ENCODE data around the gene CDH11.

Gene CDH11

GRCh38 chr16:65032387-65032786 is 89.5 kb downstream of the CDH11 start:
- no peak for TF ChIP-seq EZH2 (optimal IDR thresholded peaks at IDR 0.05; ENCODE audit: low read depth, low read length)
- no peak for TF ChIP-seq EZH2phosphoT487 (IDR thresholded peaks at IDR 0.05; ENCODE audit: low read length)
- TF ChIP-seq CTCF (IDR thresholded peaks at IDR 0.05; ENCODE audit: low read length), result no peak
- Histone ChIP-seq H3F3A (ENCODE audit: insufficient read depth, low read length) (no peaks in the 10 kb centered on the region), H3K4me3 (ENCODE audit: low read length) (no peak overlapping the region), H3K4me1 (ENCODE audit: low read length) (no peaks in the 10 kb centered on the region), H3K27me3 (replicated peaks; ENCODE audit: insufficient read depth, low read length) (no peaks in the 10 kb centered on the region), H3K36me3 (replicated peaks; ENCODE audit: insufficient read depth, low read length) (no peaks in the 10 kb centered on the region), H3K9ac (ENCODE audit: low read length) (no peak overlapping the region), H4K20me1 (ENCODE audit: insufficient read depth, low read length) (no peaks in the 10 kb centered on the region), H3K79me2 (ENCODE audit: low read length) (no peaks in the 10 kb centered on the region), H3K4me2 (ENCODE audit: low read depth, low read length) (no peak overlapping the region), H2AFZ (ENCODE audit: low read length) (no peak overlapping the region), H3K9me3 (replicated peaks; ENCODE audit: insufficient read depth, low read length) (no peaks in the 10 kb centered on the region), H3K9me2 (replicated peaks; ENCODE audit: insufficient read depth, low read length) (no peaks in the 10 kb centered on the region), H3K27ac (ENCODE audit: low read length) (no peak overlapping the region)
- no peak for DNase-seq

- H3K27me3 ChIP-seq (replicated peaks; ENCODE audit: insufficient read depth, low read length), result no peaks in the 10 kb centered on the region
- H3K9ac ChIP-seq (ENCODE audit: low read length), result no peak overlapping the region
Observed at GRCh38 chr16:65024767-65025178, 97.1 kb downstream of the CDH11 start.

GRCh38 chr16:65023802-65024201 is 98.1 kb downstream of the CDH11 start:
- DNase-seq, result no peak

More at GRCh38 chr16:65024767-65025178, 97.1 kb downstream of the CDH11 start:
- no peaks in the 10 kb centered on the region for H3K36me3 ChIP-seq (replicated peaks; ENCODE audit: insufficient read depth, low read length)
- no peaks in the 10 kb centered on the region for H3F3A ChIP-seq (ENCODE audit: insufficient read depth, low read length)
- no peaks in the 10 kb centered on the region for H3K4me1 ChIP-seq (ENCODE audit: low read length)
- no peak overlapping the region for H3K27ac ChIP-seq (ENCODE audit: low read length)
- H3K4me3 ChIP-seq (ENCODE audit: low read length), result no peak overlapping the region
- H3K9me2 ChIP-seq (replicated peaks; ENCODE audit: insufficient read depth, low read length), result no peaks in the 10 kb centered on the region
- no peak overlapping the region for H3K4me2 ChIP-seq (ENCODE audit: low read depth, low read length)
- no peak for TF ChIP-seq CTCF (IDR thresholded peaks at IDR 0.05; ENCODE audit: low read length)
- no peak for TF ChIP-seq EZH2phosphoT487 (IDR thresholded peaks at IDR 0.05; ENCODE audit: low read length)
- TF ChIP-seq EZH2 (optimal IDR thresholded peaks at IDR 0.05; ENCODE audit: low read depth, low read length), result no peak
- H3K79me2 ChIP-seq (ENCODE audit: low read length), result no peaks in the 10 kb centered on the region
- no peak for DNase-seq
- no peaks in the 10 kb centered on the region for H3K9me3 ChIP-seq (replicated peaks; ENCODE audit: insufficient read depth, low read length)
- H4K20me1 ChIP-seq (ENCODE audit: insufficient read depth, low read length), result no peaks in the 10 kb centered on the region
- no peak overlapping the region for H2AFZ ChIP-seq (ENCODE audit: low read length)

More at GRCh38 chr16:65023802-65024201, 98.1 kb downstream of the CDH11 start:
- Histone ChIP-seq H4K20me1 (ENCODE audit: insufficient read depth, low read length) (no peaks in the 10 kb centered on the region), H3K4me1 (ENCODE audit: low read length) (no peaks in the 10 kb centered on the region), H3K36me3 (replicated peaks; ENCODE audit: insufficient read depth, low read length) (no peaks in the 10 kb centered on the region), H3K9me2 (replicated peaks; ENCODE audit: insufficient read depth, low read length) (no peaks in the 10 kb centered on the region), H3K4me2 (ENCODE audit: low read depth, low read length) (no peak overlapping the region), H3K79me2 (ENCODE audit: low read length) (no peaks in the 10 kb centered on the region), H3K9me3 (replicated peaks; ENCODE audit: insufficient read depth, low read length) (no peaks in the 10 kb centered on the region), H3F3A (ENCODE audit: insufficient read depth, low read length) (no peaks in the 10 kb centered on the region), H3K27ac (ENCODE audit: low read length) (no peak overlapping the region), H3K27me3 (replicated peaks; ENCODE audit: insufficient read depth, low read length) (no peaks in the 10 kb centered on the region), H3K9ac (ENCODE audit: low read length) (no peak overlapping the region), H3K4me3 (ENCODE audit: low read length) (no peak overlapping the region), H2AFZ (ENCODE audit: low read length) (no peak overlapping the region)
- no peak for TF ChIP-seq EZH2phosphoT487 (IDR thresholded peaks at IDR 0.05; ENCODE audit: low read length)
- no peak for TF ChIP-seq EZH2 (optimal IDR thresholded peaks at IDR 0.05; ENCODE audit: low read depth, low read length)
- TF ChIP-seq CTCF (IDR thresholded peaks at IDR 0.05; ENCODE audit: low read length), result no peak
